HG03039 (cell line): ENCODE results near the gene TMEM69.
"Not testable (repeated sequence)": the region's sequence is repeated elsewhere in the genome, so short reads cannot be mapped to it uniquely, and the experiment has no call there.

Experiments used
- ATAC-seq: cut with Tn5 transposase; IDR thresholded peaks from one replicate; pipeline ENCODE4 v1.9.1; 2021; ENCODE audit warnings: mild to moderate bottlenecking, moderate library complexity; ENCODE audit not compliant: unreplicated experiment

TMEM69 gene

GRCh38 chr1:45677751-45678245 lies 10.2 kb upstream of the TMEM69 start:
- no peak for ATAC-seq

GRCh38 chr1:45678489-45678888 lies 9.5 kb upstream of the TMEM69 start:
- no peak for ATAC-seq

- no peak for ATAC-seq
Observed at GRCh38 chr1:45679123-45679522, 8.9 kb upstream of the TMEM69 start.

- no peak for ATAC-seq
Observed at GRCh38 chr1:45682942-45683341, 5.0 kb upstream of the TMEM69 start.

GRCh38 chr1:45684402-45684801 lies 3.6 kb upstream of the TMEM69 start:
- ATAC-seq: no peak

GRCh38 chr1:45685308-45686014 lies 2.5 kb upstream of the TMEM69 start:
- ATAC-seq: no peak

GRCh38 chr1:45686015-45686287 lies 2.0 kb upstream of the TMEM69 start:
- ATAC-seq: no peak

- ATAC-seq: peak; percentile 59
Observed at GRCh38 chr1:45686288-45687013, 1.5 kb upstream of the TMEM69 start, which contains the start of gene GPBP1L1. Gene GPBP1L1, minus strand, starts transcription at chr1:45686533. Its CDS starts 27,446 bp downstream, at chr1:45659087.

- ATAC-seq: peak; percentile 75
Observed at GRCh38 chr1:45687014-45687753, 797 bp upstream of the TMEM69 start.

- ATAC-seq: not testable (repeated sequence)
Observed at GRCh38 chr1:45693811-45694210, 5.8 kb downstream of the TMEM69 start.

- no peak for ATAC-seq
Observed at GRCh38 chr1:45694823-45695222, 6.8 kb downstream of the TMEM69 start.

GRCh38 chr1:45704637-45705036 lies 16.7 kb downstream of the TMEM69 start:
- ATAC-seq: no peak

GRCh38 chr1:45713711-45714110 lies 25.7 kb downstream of the TMEM69 start:
- no peak for ATAC-seq

- no peak for ATAC-seq
Observed at GRCh38 chr1:45716700-45717099, 28.7 kb downstream of the TMEM69 start.

GRCh38 chr1:45717386-45717785 lies 29.4 kb downstream of the TMEM69 start:
- ATAC-seq: not testable (repeated sequence)

GRCh38 chr1:45718289-45718688 lies 30.3 kb downstream of the TMEM69 start:
- ATAC-seq: no peak

GRCh38 chr1:45721207-45721606 lies 33.2 kb downstream of the TMEM69 start:
- ATAC-seq: no peak

GRCh38 chr1:45722809-45723208 lies 34.8 kb downstream of the TMEM69 start:
- ATAC-seq: no peak

GRCh38 chr1:45723248-45723930 lies 35.4 kb downstream of the TMEM69 start:
- no peak for ATAC-seq

- ATAC-seq: not testable (repeated sequence)
Observed at GRCh38 chr1:45726007-45726406, 38.0 kb downstream of the TMEM69 start.
